HG02759 (cell line): Measurements from ENCODE around the gene ALG12.

Experiments
- ATAC-seq: cut with Tn5 transposase; IDR thresholded peaks from one replicate; pipeline ENCODE4 v1.9.1; 2021; ENCODE audit warnings: mild to moderate bottlenecking, moderate library complexity; ENCODE audit not compliant: unreplicated experiment

The ALG12 gene

GRCh38 chr22:49917974-49918910 is at the start of gene ALG12, which contains the start of gene CRELD2:
TSS of gene ALG12 (minus strand) at chr22:49918438. CDS start at chr22:49913765, 4,673 bp downstream.
TSS of gene CRELD2 (plus strand) at chr22:49918634. CDS start at chr22:49918770, 136 bp downstream.
- peak; percentile 91 for ATAC-seq

GRCh38 chr22:49967706-49968208 is 49.5 kb upstream of the ALG12 start:
- no peak for ATAC-seq

- ATAC-seq: no peak
These were observed 48.8 kb upstream of the ALG12 start for GRCh38 chr22:49966774-49967705.

- ATAC-seq: no peak
These were observed 48.0 kb upstream of the ALG12 start for GRCh38 chr22:49966041-49966773.

GRCh38 chr22:49965091-49966040 is 47.1 kb upstream of the ALG12 start:
- no peak for ATAC-seq

GRCh38 chr22:49964136-49965090 is 46.2 kb upstream of the ALG12 start:
- no peak for ATAC-seq

GRCh38 chr22:49963647-49964026 is 45.4 kb upstream of the ALG12 start:
- ATAC-seq: no peak

GRCh38 chr22:49962751-49963646 is 44.8 kb upstream of the ALG12 start:
- no peak for ATAC-seq

- ATAC-seq: no peak
These were observed 43.9 kb upstream of the ALG12 start for GRCh38 chr22:49962012-49962750.

GRCh38 chr22:49961601-49962011 is 43.4 kb upstream of the ALG12 start:
- no peak for ATAC-seq

- ATAC-seq: peak; percentile 3
These were observed 42.9 kb upstream of the ALG12 start for GRCh38 chr22:49961005-49961600.

- peak; percentile 70 for ATAC-seq
These were observed 42.1 kb upstream of the ALG12 start, which contains the start of gene PIM3 for GRCh38 chr22:49960159-49961004. TSS of gene PIM3 (plus strand) at chr22:49960772. CDS start at chr22:49960948, 176 bp downstream.

- ATAC-seq: peak; percentile 10
These were observed 41.5 kb upstream of the ALG12 start for GRCh38 chr22:49959782-49960158.

GRCh38 chr22:49958931-49959781 is 40.9 kb upstream of the ALG12 start:
- ATAC-seq: no peak
